Measurements from ENCODE around the gene TCF7L2.

DNA sequence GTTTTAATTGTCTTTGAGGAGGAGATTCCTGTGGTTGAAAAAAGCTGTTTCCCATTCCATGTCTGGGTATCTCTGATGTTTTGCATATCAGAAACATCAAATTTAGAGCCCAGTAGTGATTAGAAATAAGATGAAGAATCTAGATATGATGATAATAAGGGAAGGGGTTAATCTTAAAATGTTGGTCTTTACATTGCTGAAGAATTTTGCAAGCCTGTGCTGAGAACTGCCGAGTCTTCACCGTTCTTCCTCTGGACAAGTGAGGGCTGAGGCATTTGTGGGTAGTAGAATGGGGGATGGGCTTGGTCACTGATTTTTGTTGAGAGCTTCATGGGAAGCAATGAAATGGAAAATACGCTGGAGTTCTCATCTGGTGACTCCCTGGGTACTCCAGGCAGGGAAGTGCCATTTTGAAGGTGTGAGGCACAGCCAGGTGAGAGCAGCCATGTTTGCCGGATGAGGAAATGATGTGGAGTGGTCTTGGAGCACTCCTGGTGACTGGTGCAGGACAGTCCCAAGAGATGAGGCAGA lies 10.2 kb downstream of the TCF7L2 start:
- TF ChIP-seq CTCF (IDR thresholded peaks at IDR 0.05; ENCODE audit: low read depth, low read length) (no peak), EZH2phosphoT487 (IDR thresholded peaks at IDR 0.05; ENCODE audit: low read depth) (no peak)

Measured in OCI-LY3 (cell line).